Ishikawa (cell line): Measurements from ENCODE around the gene EVX2.

Source experiments
- CREB1 ChIP-seq: IDR thresholded peaks from 2 replicates; pipeline ENCODE4 v1.6.1; 2012; ENCODE audit warnings: low read depth
- MAX ChIP-seq: IDR thresholded peaks from 2 replicates; pipeline ENCODE4 v1.6.1; 2012

GRCh38 chr2:176129813-176130146, 46.0 kb upstream of the EVX2 start:
- TF ChIP-seq CREB1: no peak
- TF ChIP-seq MAX: no peak
